ENCODE data around the gene NDEL1. TPM values are rescaled to one million over a fixed set of nuclear protein-coding genes. Genes with fewer than 3 reads are reported as not detected.

The NDEL1 gene
- total and polyA plus RNA-seq, 9 of the 15 experiments (the other 6 are each of a cell fraction or from before 2014, with no cell fraction given), result 0.86 to 30.5 (median 22.7) TPM

DNA sequence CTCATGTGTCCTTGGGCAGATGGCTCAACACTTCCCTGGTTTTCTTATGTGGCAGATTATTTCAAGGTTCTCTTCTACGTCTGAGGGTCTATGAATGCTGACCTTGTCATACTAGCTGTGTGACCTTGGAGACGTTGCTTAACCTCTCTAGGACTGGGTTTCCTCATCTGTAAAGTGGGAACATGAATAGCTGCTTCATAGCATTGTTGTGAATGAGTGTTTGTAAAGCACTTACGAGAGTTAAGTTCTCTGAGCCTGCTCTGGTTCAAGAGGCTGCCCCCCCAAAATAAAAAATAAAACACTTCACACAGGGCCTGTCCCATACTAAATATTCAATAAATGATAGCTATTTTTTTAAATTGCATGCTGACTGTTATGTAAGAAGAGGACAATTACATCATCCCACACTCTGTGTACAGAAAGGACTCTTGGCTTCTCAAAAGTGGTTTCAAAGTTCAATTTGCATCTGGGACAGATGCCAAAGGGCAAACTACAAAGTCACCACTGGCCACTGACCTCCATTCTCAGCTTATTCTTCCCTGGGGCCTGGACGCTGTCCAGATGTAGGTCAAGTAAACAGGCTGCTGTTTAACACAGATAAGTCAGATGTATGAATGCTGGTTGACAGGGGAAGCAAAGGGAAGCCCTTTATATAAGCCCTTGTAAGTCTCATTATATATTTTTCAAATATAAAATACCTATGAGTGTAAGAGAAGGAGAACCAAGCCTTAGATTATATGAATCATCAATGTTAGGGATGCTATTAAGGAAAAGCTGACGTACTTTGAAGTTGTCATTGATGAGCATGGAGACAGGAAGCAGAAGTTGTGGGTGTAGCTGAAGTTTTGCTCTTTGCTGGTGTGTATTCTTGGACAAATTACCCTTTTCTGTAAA is 15.4 kb upstream of the NDEL1 start (continued):
- TF ChIP-seq ZNF584 (CRISPR knock-in tag; IDR thresholded peaks at IDR 0.05; ENCODE audit: low read depth) (peak; percentile 41; the same call in 1 of the 2 replicates), PCBP2 (IDR thresholded peaks at IDR 0.05; ENCODE audit: low read depth, low read length, poor library complexity, severe bottlenecking) (no peak), ELF4 (CRISPR knock-in tag; IDR thresholded peaks at IDR 0.05) (no peak), SMAD3 (CRISPR knock-in tag; conservative IDR thresholded peaks at IDR 0.05) (no peak), JUN (IDR thresholded peaks at IDR 0.05; ENCODE audit: borderline replicate concordance, low read depth, low read length) (peak; percentile 78), JUN (CRISPR knock-in tag; IDR thresholded peaks at IDR 0.05; ENCODE audit: borderline replicate concordance) (no peak), KAT8 (IDR thresholded peaks at IDR 0.05; ENCODE audit: low read depth) (no peak), DNMT1 (IDR thresholded peaks at IDR 0.05) (no peak), SMARCC2 (IDR thresholded peaks at IDR 0.05; ENCODE audit: low read depth) (peak; percentile 84; the same call in 1 of the 2 replicates), CBFB (CRISPR knock-in tag; IDR thresholded peaks at IDR 0.05) (no peak), PRMT5 (CRISPR knock-in tag; IDR thresholded peaks at IDR 0.05) (no peak)
- TF ChIP-seq, protein P1, sequence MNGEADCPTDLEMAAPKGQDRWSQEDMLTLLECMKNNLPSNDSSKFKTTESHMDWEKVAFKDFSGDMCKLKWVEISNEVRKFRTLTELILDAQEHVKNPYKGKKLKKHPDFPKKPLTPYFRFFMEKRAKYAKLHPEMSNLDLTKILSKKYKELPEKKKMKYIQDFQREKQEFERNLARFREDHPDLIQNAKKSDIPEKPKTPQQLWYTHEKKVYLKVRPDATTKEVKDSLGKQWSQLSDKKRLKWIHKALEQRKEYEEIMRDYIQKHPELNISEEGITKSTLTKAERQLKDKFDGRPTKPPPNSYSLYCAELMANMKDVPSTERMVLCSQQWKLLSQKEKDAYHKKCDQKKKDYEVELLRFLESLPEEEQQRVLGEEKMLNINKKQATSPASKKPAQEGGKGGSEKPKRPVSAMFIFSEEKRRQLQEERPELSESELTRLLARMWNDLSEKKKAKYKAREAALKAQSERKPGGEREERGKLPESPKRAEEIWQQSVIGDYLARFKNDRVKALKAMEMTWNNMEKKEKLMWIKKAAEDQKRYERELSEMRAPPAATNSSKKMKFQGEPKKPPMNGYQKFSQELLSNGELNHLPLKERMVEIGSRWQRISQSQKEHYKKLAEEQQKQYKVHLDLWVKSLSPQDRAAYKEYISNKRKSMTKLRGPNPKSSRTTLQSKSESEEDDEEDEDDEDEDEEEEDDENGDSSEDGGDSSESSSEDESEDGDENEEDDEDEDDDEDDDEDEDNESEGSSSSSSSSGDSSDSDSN (IDR thresholded peaks at IDR 0.05; ENCODE audit: borderline replicate concordance in 1 of 2, low read depth in 2 of 2, low read length in 2 of 2), result no peak
- TF ChIP-seq, protein P2, sequence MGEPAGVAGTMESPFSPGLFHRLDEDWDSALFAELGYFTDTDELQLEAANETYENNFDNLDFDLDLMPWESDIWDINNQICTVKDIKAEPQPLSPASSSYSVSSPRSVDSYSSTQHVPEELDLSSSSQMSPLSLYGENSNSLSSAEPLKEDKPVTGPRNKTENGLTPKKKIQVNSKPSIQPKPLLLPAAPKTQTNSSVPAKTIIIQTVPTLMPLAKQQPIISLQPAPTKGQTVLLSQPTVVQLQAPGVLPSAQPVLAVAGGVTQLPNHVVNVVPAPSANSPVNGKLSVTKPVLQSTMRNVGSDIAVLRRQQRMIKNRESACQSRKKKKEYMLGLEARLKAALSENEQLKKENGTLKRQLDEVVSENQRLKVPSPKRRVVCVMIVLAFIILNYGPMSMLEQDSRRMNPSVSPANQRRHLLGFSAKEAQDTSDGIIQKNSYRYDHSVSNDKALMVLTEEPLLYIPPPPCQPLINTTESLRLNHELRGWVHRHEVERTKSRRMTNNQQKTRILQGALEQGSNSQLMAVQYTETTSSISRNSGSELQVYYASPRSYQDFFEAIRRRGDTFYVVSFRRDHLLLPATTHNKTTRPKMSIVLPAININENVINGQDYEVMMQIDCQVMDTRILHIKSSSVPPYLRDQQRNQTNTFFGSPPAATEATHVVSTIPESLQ (CRISPR knock-in tag; IDR thresholded peaks at IDR 0.05), result no peak
- TF ChIP-seq, protein P3, sequence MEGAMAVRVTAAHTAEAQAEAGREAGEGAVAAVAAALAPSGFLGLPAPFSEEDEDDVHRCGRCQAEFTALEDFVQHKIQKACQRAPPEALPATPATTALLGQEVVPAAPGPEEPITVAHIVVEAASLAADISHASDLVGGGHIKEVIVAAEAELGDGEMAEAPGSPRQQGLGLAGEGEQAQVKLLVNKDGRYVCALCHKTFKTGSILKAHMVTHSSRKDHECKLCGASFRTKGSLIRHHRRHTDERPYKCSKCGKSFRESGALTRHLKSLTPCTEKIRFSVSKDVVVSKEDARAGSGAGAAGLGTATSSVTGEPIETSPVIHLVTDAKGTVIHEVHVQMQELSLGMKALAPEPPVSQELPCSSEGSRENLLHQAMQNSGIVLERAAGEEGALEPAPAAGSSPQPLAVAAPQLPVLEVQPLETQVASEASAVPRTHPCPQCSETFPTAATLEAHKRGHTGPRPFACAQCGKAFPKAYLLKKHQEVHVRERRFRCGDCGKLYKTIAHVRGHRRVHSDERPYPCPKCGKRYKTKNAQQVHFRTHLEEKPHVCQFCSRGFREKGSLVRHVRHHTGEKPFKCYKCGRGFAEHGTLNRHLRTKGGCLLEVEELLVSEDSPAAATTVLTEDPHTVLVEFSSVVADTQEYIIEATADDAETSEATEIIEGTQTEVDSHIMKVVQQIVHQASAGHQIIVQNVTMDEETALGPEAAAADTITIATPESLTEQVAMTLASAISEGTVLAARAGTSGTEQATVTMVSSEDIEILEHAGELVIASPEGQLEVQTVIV (CRISPR knock-in tag; IDR thresholded peaks at IDR 0.05; ENCODE audit: borderline replicate concordance), result no peak
- TF ChIP-seq, protein P4, sequence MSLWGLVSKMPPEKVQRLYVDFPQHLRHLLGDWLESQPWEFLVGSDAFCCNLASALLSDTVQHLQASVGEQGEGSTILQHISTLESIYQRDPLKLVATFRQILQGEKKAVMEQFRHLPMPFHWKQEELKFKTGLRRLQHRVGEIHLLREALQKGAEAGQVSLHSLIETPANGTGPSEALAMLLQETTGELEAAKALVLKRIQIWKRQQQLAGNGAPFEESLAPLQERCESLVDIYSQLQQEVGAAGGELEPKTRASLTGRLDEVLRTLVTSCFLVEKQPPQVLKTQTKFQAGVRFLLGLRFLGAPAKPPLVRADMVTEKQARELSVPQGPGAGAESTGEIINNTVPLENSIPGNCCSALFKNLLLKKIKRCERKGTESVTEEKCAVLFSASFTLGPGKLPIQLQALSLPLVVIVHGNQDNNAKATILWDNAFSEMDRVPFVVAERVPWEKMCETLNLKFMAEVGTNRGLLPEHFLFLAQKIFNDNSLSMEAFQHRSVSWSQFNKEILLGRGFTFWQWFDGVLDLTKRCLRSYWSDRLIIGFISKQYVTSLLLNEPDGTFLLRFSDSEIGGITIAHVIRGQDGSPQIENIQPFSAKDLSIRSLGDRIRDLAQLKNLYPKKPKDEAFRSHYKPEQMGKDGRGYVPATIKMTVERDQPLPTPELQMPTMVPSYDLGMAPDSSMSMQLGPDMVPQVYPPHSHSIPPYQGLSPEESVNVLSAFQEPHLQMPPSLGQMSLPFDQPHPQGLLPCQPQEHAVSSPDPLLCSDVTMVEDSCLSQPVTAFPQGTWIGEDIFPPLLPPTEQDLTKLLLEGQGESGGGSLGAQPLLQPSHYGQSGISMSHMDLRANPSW (CRISPR knock-in tag; IDR thresholded peaks at IDR 0.05), result no peak
- TF ChIP-seq, protein P5, sequence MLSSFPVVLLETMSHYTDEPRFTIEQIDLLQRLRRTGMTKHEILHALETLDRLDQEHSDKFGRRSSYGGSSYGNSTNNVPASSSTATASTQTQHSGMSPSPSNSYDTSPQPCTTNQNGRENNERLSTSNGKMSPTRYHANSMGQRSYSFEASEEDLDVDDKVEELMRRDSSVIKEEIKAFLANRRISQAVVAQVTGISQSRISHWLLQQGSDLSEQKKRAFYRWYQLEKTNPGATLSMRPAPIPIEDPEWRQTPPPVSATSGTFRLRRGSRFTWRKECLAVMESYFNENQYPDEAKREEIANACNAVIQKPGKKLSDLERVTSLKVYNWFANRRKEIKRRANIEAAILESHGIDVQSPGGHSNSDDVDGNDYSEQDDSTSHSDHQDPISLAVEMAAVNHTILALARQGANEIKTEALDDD (IDR thresholded peaks at IDR 0.05), result peak; percentile 63; the same call in 1 of the 2 replicates

All from K562 (cell line).